Mesothelial cell of epicardium (in vitro differentiated cells): ENCODE data around the gene SLC9A2. TPM values are rescaled to one million over a fixed set of nuclear protein-coding genes. Genes with fewer than 3 reads are reported as not detected.

Experiments used
- DNase-seq, 2 experiments: peaks; one replicate each; pipeline ENCODE4 v3.0.0; 2021; ENCODE audit warnings: low spot score in 2 of 2; ENCODE audit not compliant: unreplicated experiment in 2 of 2
- H3K27ac Mint-ChIP-seq: 2 replicates; pipeline ENCODE4 v1.8.0; 2021; ENCODE audit warnings: mixed read lengths
- H3K27me3 Mint-ChIP-seq: 2 replicates; pipeline ENCODE4 v1.8.0; 2021; ENCODE audit warnings: low read depth, mixed read lengths
- H3K36me3 Mint-ChIP-seq: 2 replicates; pipeline ENCODE4 v1.8.0; 2021; ENCODE audit warnings: mixed read lengths
- H3K4me1 Mint-ChIP-seq: 2 replicates; pipeline ENCODE4 v1.8.0; 2021; ENCODE audit warnings: mixed read lengths
- H3K4me3 Mint-ChIP-seq: 2 replicates; pipeline ENCODE4 v1.8.0; 2021; ENCODE audit warnings: mild to moderate bottlenecking, moderate library complexity, mixed read lengths
- H3K9me3 Mint-ChIP-seq: 2 replicates; pipeline ENCODE4 v1.8.0; 2021; ENCODE audit warnings: mixed read lengths
- CTCF ChIP-seq: fragments of 200-600 bp; sonication (generic); IDR thresholded peaks from one replicate; pipeline ENCODE4 v1.5.0; 2021; ENCODE audit warnings: antibody characterized with exemption; ENCODE audit not compliant: unreplicated experiment
- total RNA-seq: library from RNA; stranded (reverse); gene quantifications from 3 replicates; pipeline ENCODE4 v1.2.1, GENCODE V29; 2021

The SLC9A2 gene
- 0.04 TPM in 1 of 3 replicates, not detected in the others for total RNA-seq

DNA sequence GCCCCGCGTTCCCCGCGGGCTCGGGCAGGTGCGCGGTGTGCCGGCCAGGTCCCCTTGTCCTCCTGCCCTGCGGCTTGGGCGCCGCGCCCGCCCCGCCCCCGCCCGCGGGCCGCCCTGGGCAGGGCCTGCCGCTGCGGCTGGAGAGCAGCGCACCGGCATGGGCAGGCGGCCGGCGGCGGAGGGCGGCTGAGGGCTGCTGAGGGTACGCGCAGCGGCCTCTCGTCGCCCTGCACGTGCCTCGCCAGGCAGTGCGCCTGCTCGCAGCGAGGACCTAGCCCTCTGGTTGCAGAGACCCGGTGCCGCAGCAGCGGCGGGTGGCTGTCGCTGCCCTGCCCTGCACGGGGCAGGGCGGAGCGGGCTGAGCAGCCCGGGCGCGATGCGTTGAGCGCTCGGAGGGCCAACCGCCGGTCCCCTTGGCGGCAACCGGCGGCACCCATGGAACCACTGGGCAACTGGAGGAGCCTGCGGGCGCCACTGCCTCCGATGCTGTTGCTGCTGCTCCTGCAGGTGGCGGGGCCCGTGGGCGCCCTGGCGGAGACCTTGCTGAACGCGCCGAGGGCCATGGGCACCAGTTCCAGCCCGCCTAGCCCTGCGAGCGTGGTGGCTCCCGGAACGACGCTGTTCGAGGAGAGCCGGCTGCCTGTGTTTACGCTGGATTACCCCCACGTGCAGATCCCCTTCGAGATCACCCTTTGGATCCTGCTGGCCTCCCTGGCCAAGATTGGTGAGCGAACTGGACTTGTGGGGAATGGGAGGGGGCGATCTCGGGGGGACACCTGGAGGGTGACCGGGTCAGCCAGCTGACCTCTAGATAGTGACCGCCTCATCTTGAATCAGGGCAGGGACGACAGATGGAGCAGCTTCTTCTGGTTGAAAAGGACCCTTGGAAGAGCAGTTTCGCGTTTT, at the start of gene SLC9A2:
Gene SLC9A2, plus strand, starts transcription at position 140 of the 906 bp plus-strand sequence. Its CDS starts 296 bp downstream, at position 436.
- peaks cover 14% of the 10 kb centered on the region for H3K4me1 Mint-ChIP-seq
- no peaks in the 10 kb centered on the region for H3K9me3 Mint-ChIP-seq
- no peaks in the 10 kb centered on the region for H3K36me3 Mint-ChIP-seq
- peaks cover 86% of the 10 kb centered on the region for H3K27me3 Mint-ChIP-seq
- no peak within 1 kb of the TSS for H3K27ac Mint-ChIP-seq
- no peak for TF ChIP-seq CTCF
- peak in 1 of 2 experiments; percentile 57 for DNase-seq
- H3K4me3 Mint-ChIP-seq: peak within 1 kb of the TSS; percentile 65

DNA sequence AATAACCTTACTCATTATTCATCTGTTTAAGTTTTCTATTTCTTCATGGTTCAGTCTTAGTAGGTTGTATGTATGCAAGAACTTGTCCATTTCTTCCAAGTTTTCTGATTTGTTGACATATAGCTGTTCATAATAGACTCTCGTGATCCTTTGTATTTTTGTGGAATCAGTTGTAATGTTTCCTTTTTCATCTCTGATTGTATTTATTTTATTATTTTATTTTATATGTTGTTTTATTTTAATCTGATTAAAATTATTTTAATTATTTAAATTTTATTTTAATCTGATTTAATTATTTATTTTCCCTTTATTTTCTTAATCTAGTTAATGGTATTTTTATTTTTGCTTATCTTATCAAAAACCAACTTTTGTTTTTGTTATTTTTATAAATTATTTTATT, 43.5 kb upstream of the SLC9A2 start:
- TF ChIP-seq CTCF: no peak
- Mint-ChIP-seq H3K27me3 (no peaks in the 10 kb centered on the region), H3K4me1 (no peaks in the 10 kb centered on the region), H3K9me3 (peaks cover 41% of the 10 kb centered on the region), H3K4me3 (no peak overlapping the region), H3K27ac (no peak overlapping the region), H3K36me3 (no peaks in the 10 kb centered on the region)
- DNase-seq: no peak

GRCh38 chr2:102578376-102578775, 41.0 kb upstream of the SLC9A2 start:
- Mint-ChIP-seq H3K36me3 (no peaks in the 10 kb centered on the region), H3K9me3 (peaks cover 36% of the 10 kb centered on the region), H3K27me3 (no peaks in the 10 kb centered on the region), H3K27ac (no peak overlapping the region), H3K4me3 (no peak overlapping the region), H3K4me1 (no peaks in the 10 kb centered on the region)
- TF ChIP-seq CTCF: no peak
- no peak for DNase-seq

DNA sequence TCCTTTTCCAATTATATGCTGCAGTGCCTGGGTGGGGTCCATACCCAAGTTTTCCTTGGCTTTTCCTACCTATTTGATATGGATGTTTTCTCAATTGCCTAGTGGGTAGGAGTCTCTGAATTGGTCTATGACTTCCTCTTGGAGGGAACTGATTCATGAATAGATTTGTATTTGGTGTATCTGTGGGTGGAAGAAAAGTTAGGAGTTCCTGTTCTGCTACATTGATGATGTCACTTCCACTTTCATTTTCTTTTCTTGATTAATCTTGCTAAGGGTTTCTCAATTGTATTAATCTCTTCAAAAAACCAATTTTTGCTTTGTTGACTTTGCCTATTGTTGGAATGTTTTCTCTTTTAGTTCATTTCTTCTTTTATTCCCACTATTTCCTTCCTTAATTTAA, 37.4 kb upstream of the SLC9A2 start:
- Mint-ChIP-seq H3K9me3 (peaks cover 16% of the 10 kb centered on the region), H3K4me1 (no peaks in the 10 kb centered on the region), H3K27me3 (no peaks in the 10 kb centered on the region), H3K36me3 (no peaks in the 10 kb centered on the region), H3K4me3 (no peak overlapping the region), H3K27ac (no peak overlapping the region)
- DNase-seq: no peak
- no peak for TF ChIP-seq CTCF

DNA sequence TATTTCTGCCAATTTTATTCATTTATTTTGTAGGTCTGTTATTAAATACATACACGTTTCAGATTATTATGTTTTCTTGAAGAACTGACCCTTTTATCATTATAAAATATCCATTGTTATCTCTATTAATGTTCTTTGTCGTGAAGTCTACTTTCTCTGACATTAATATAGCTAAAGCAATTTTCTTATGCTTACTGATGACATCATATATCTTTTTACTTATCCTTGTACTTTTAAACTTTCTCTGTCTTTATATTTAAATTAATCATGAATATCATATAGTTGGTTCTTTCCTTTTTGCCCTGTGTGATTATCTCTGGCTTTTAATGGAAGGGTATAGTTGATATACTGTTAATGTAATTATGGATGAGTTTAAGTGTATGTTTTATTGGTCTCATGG, 36.5 kb upstream of the SLC9A2 start:
- Mint-ChIP-seq H3K27ac (no peak overlapping the region), H3K36me3 (no peaks in the 10 kb centered on the region), H3K27me3 (no peaks in the 10 kb centered on the region), H3K4me1 (no peaks in the 10 kb centered on the region), H3K4me3 (no peak overlapping the region), H3K9me3 (peaks cover 11% of the 10 kb centered on the region)
- TF ChIP-seq CTCF: no peak
- no peak for DNase-seq
